ENCODE data around the gene MEGF11.
"Not testable (repeated sequence)": the region's sequence is repeated elsewhere in the genome, so short reads cannot be mapped to it uniquely, and the experiment has no call there.

The MEGF11 gene

GRCh38 chr15:66025972-66026371, 227.6 kb downstream of the MEGF11 start:
- no peak for DNase-seq (ENCODE audit: low spot score)

GRCh38 chr15:66025015-66025452, 228.5 kb downstream of the MEGF11 start:
- no peak for DNase-seq (ENCODE audit: low spot score)

- DNase-seq (ENCODE audit: low spot score), result no peak
These were observed 229.4 kb downstream of the MEGF11 start for GRCh38 chr15:66024116-66024515.

GRCh38 chr15:66023311-66023972, 230.1 kb downstream of the MEGF11 start:
- DNase-seq (ENCODE audit: low spot score), result no peak

GRCh38 chr15:66022163-66022525, 231.4 kb downstream of the MEGF11 start:
- no peak for DNase-seq (ENCODE audit: low spot score)

GRCh38 chr15:66021496-66022162, 231.9 kb downstream of the MEGF11 start:
- no peak for DNase-seq (ENCODE audit: low spot score)

GRCh38 chr15:66019826-66020398, 233.6 kb downstream of the MEGF11 start:
- DNase-seq (ENCODE audit: low spot score), result no peak

- no peak for DNase-seq (ENCODE audit: low spot score)
These were observed 234.2 kb downstream of the MEGF11 start for GRCh38 chr15:66019368-66019767.

- DNase-seq (ENCODE audit: low spot score), result no peak
These were observed 235.1 kb downstream of the MEGF11 start for GRCh38 chr15:66018488-66018797.

- DNase-seq (ENCODE audit: low spot score), result no peak
These were observed 235.6 kb downstream of the MEGF11 start for GRCh38 chr15:66017792-66018487.

- DNase-seq (ENCODE audit: low spot score), result no peak
These were observed 236.6 kb downstream of the MEGF11 start for GRCh38 chr15:66017000-66017399.

- DNase-seq (ENCODE audit: low spot score), result no peak
These were observed 237.4 kb downstream of the MEGF11 start for GRCh38 chr15:66016199-66016598.

- DNase-seq (ENCODE audit: low spot score), result no peak
These were observed 238.8 kb downstream of the MEGF11 start for GRCh38 chr15:66014635-66015182.

- DNase-seq (ENCODE audit: low spot score), result no peak
These were observed 239.5 kb downstream of the MEGF11 start for GRCh38 chr15:66014022-66014421.

- peak; percentile 3 for DNase-seq (ENCODE audit: low spot score)
These were observed 244.5 kb downstream of the MEGF11 start for GRCh38 chr15:66008940-66009562.

- DNase-seq (ENCODE audit: low spot score), result no peak
These were observed 245.8 kb downstream of the MEGF11 start for GRCh38 chr15:66007663-66008262.

- DNase-seq (ENCODE audit: low spot score), result peak; percentile 52
These were observed 246.6 kb downstream of the MEGF11 start for GRCh38 chr15:66006986-66007385.

- peak; percentile 42 for DNase-seq (ENCODE audit: low spot score)
These were observed 248.8 kb downstream of the MEGF11 start for GRCh38 chr15:66004618-66005262.

GRCh38 chr15:66003129-66003528, 250.4 kb downstream of the MEGF11 start:
- not testable (repeated sequence) for DNase-seq (ENCODE audit: low spot score)

- no peak for DNase-seq (ENCODE audit: low spot score)
These were observed 251.7 kb downstream of the MEGF11 start for GRCh38 chr15:66001717-66002426.

- no peak for DNase-seq (ENCODE audit: low spot score)
These were observed 252.5 kb downstream of the MEGF11 start for GRCh38 chr15:66001042-66001441.
